ENCODE results near the gene PFDN1. TPM values are rescaled to one million over a fixed set of nuclear protein-coding genes. Genes with fewer than 3 reads are reported as not detected.

PFDN1 gene
- total and polyA plus RNA-seq, 9 of the 15 experiments (the other 6 are each of a cell fraction or from before 2014, with no cell fraction given), result 45.5 to 215 (median 78.0) TPM

- FAIRE-seq, result no peak
- H4K20me1 ChIP-seq (replicated peaks; ENCODE audit: control insufficient read depth, insufficient read depth, low read length), result peaks cover 8% of the 10 kb centered on the region; the same call in 1 of the 2 replicates
- H3K9me1 ChIP-seq (ENCODE audit: control insufficient read depth, insufficient read depth, low read length), result peaks cover 4% of the 10 kb centered on the region
- intact Hi-C loops (cut with micrococcal nuclease), result loop anchor here (10.0 kb wide), 1 partner anchor 306 kb away; the partner anchor contains the start of gene SRA1
- no peak for DNase-seq (ENCODE audit: extremely low read depth in 1 of 4, low spot score in 3 of 4)
- in situ Hi-C loops (cut with MboI), result loop anchor here (5.0 to 10.0 kb wide), 2 partner anchors 54 to 476 kb away; partner anchors contain the start of gene PFDN1
- no peak for ATAC-seq
- no peak overlapping the region for H3K27ac ChIP-seq (ENCODE audit: extremely low read depth, low read depth, low read length)
- no peak overlapping the region for H3K4me2 ChIP-seq (ENCODE audit: insufficient read depth, low read length)
- BruUV-seq (replicated peaks), result no TSS peak
- POLR2A ChIA-PET, result interaction anchor here (0.6 to 1.1 kb wide), 3 partner anchors 9 to 108 kb away, joined by 3 read pairs; partner anchors contain the start of gene HBEGF
- H3K9ac ChIP-seq (ENCODE audit: insufficient read depth in 1 of 2, low read depth in 2 of 2, low read length in 2 of 2), result no peak overlapping the region
- peaks cover 7% of the 10 kb centered on the region for H3K79me2 ChIP-seq (ENCODE audit: control insufficient read depth, insufficient read depth, low read length)
- peaks cover 3 to 4% of the 10 kb centered on the region in 2 experiments; a peak in 3 of 5 replicates for H3K4me1 ChIP-seq (replicated peaks in 1 of 2; ENCODE audit: control insufficient read depth in 2 of 2, insufficient read depth in 2 of 2, low read length in 2 of 2)
- H2AFZ ChIP-seq (ENCODE audit: low read depth, low read length), result no peak overlapping the region
- H3K9me3 ChIP-seq (replicated peaks; ENCODE audit: control insufficient read depth, insufficient read depth, low read depth, low read length), result no peaks in the 10 kb centered on the region
- CTCF ChIA-PET (ENCODE audit: low intra/inter-chr PET ratio), result no interaction called here
- H3K36me3 ChIP-seq (ENCODE audit: control insufficient read depth, insufficient read depth, low read length), result peaks cover 70% of the 10 kb centered on the region
- WGBS (ENCODE audit: insufficient coverage, low coverage, missing lambda C conversion rate), result 96% methylated on average over 3 of the region's 3 CpGs
- H3K4me3 ChIP-seq, result no peak overlapping the region
- no peaks in the 10 kb centered on the region for H3K27me3 ChIP-seq (ENCODE audit: control insufficient read depth in 2 of 2, insufficient read depth in 2 of 2, low read length in 2 of 2)
- TF ChIP-seq U2AF2 (optimal IDR thresholded peaks at IDR 0.05; ENCODE audit: low read depth, low read length), result no peak
- no peak for TF ChIP-seq HNRNPUL1 (IDR thresholded peaks at IDR 0.05; ENCODE audit: low read length)
- TF ChIP-seq TRIM25 (IDR thresholded peaks at IDR 0.05; ENCODE audit: borderline replicate concordance), result no peak
- TF ChIP-seq CHCHD3 (CRISPR knock-in tag; IDR thresholded peaks at IDR 0.05), result no peak
- TF ChIP-seq ZNF584 (CRISPR knock-in tag; IDR thresholded peaks at IDR 0.05; ENCODE audit: low read depth), result no peak
- no peak for TF ChIP-seq NFIC (IDR thresholded peaks at IDR 0.05)
- no peak for TF ChIP-seq POLR2G (IDR thresholded peaks at IDR 0.05; ENCODE audit: low read depth, low read length)
- no peak for TF ChIP-seq MECOM (CRISPR knock-in tag; IDR thresholded peaks at IDR 0.05)
- no peak for TF ChIP-seq U2AF1 (optimal IDR thresholded peaks at IDR 0.05; ENCODE audit: low read depth, low read length)
- no peak for TF ChIP-seq NFRKB (IDR thresholded peaks at IDR 0.05; ENCODE audit: low read depth)
- no peak for TF ChIP-seq ZNF77 (CRISPR knock-in tag; IDR thresholded peaks at IDR 0.05)
- TF ChIP-seq PHF8 (IDR thresholded peaks at IDR 0.05; ENCODE audit: borderline replicate concordance, low read length), result no peak
- no peak for TF ChIP-seq ELK1 (CRISPR knock-in tag; IDR thresholded peaks at IDR 0.05)
- TF ChIP-seq ZNF197 (CRISPR knock-in tag; IDR thresholded peaks at IDR 0.05; ENCODE audit: low read depth), result no peak
- TF ChIP-seq ZNF41 (CRISPR knock-in tag; conservative IDR thresholded peaks at IDR 0.05), result no peak
- no peak for TF ChIP-seq BCLAF1 (IDR thresholded peaks at IDR 0.05; ENCODE audit: borderline replicate concordance in 1 of 2, control insufficient read depth in 1 of 2, low read depth in 2 of 2, low read length in 1 of 2)
- no peak for TF ChIP-seq EZH2 (IDR thresholded peaks at IDR 0.05; ENCODE audit: borderline replicate concordance, low read depth, low read length)
- TF ChIP-seq PML (IDR thresholded peaks at IDR 0.05; ENCODE audit: low read length), result no peak
Observed at GRCh38 chr5:140248414-140248813, 54.5 kb downstream of the PFDN1 start.

Data from K562 (cell line).